ENCODE data around the gene NOP14.

NOP14 gene

DNA sequence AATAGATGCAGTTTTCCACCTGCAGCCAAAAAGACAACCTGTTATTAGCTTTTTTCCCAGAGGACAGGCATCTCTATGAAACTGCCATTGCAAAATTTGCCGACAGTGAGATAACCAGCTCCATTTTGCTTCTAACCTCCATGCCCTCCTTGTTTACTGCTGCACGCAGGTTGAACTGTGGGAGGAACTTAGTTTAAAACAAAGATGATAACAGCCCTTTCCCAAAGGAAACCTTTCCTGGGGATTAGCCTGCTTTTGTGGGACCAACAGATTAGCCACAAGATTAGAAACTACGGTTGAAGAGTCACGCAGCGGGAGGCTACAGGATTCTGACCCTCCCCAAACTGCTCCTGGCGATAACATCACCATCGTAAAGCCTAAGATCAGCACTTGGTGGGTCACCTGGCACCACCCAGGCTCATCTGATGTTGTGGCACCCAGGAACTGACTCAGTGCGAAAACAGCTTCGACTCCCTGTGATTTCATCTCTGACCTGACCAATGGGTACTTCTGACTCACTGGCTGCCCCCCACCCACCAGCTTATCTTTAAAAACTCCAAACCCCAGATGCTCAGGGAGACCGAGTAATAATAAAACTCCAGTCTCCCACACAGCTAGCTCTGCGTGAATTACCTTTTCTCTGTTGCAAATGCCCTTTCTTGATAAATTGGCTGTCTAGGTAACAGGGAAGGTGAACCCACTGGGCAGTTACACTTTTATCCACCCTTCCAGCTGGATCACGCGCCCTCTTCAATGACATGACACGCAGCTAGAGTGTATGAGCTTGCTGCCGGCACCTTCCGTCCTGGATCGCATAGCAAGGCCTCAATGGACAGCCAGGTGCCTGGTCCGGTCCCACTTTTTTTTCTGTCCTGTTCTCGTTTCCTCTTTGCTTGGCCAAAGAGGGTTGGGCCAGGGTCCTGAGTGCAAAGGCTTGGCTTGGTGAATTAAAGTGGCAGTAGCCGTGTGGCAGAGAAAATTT is 27.2 kb downstream of the NOP14 start:
- H3K4me3 ChIP-seq (ENCODE audit: low read length), result peak overlapping the region; percentile 84
- no peak for DNase-seq (ENCODE audit: low read depth)
- TF ChIP-seq, protein P1, sequence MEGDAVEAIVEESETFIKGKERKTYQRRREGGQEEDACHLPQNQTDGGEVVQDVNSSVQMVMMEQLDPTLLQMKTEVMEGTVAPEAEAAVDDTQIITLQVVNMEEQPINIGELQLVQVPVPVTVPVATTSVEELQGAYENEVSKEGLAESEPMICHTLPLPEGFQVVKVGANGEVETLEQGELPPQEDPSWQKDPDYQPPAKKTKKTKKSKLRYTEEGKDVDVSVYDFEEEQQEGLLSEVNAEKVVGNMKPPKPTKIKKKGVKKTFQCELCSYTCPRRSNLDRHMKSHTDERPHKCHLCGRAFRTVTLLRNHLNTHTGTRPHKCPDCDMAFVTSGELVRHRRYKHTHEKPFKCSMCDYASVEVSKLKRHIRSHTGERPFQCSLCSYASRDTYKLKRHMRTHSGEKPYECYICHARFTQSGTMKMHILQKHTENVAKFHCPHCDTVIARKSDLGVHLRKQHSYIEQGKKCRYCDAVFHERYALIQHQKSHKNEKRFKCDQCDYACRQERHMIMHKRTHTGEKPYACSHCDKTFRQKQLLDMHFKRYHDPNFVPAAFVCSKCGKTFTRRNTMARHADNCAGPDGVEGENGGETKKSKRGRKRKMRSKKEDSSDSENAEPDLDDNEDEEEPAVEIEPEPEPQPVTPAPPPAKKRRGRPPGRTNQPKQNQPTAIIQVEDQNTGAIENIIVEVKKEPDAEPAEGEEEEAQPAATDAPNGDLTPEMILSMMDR (conservative IDR thresholded peaks at IDR 0.05; ENCODE audit: low read length), result no peak

DNA sequence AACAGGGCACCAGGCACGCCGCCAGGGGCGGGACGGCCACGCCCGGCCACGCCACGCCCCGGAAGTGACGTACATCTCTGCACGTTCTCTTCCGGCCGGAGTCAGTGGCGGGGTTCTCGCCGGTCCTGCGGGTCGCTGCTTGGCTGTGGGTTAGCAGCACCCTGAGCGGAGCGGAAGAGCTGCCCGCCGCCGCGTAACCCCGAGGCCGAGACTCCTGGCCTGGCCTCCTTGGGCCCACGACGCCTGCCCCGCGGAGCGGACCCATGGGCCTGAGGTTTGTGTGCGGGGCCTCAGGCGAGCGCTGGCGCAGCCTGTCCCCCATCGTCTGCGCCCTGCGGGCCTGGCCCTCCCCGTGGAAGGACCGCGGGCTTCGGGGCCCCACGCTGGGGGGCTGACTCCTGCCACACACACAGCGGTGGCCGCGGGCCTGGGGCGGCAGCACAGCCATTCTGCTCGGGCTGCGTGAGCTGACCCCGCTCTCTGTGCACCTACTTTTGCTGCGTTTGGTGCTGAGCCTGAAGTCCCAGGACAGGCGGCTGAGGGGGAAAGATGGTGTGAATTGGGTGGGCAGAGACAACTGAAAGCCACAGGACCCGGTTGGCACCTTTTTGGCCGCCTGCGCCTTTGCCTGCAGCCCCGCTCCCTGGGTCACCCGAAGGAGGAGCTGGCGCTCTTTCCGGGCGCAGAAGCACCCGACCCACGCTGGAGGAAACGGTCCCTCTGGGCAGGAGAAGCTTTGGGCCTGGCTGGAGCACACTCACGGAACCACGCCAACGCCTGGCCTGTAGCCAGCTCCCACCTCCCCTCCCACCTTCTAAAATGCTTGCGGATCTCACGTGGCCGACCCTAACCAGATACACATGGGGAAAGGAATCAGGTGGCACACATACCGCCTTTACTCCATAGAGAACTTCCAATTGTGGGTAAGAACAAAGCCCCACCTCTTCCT is 28.1 kb downstream of the NOP14 start:
- peak overlapping the region; percentile 84 for H3K4me3 ChIP-seq (ENCODE audit: low read length)
- DNase-seq (ENCODE audit: low read depth), result peak; percentile 86
- TF ChIP-seq, protein P1 (conservative IDR thresholded peaks at IDR 0.05; ENCODE audit: low read length), result no peak

DNA sequence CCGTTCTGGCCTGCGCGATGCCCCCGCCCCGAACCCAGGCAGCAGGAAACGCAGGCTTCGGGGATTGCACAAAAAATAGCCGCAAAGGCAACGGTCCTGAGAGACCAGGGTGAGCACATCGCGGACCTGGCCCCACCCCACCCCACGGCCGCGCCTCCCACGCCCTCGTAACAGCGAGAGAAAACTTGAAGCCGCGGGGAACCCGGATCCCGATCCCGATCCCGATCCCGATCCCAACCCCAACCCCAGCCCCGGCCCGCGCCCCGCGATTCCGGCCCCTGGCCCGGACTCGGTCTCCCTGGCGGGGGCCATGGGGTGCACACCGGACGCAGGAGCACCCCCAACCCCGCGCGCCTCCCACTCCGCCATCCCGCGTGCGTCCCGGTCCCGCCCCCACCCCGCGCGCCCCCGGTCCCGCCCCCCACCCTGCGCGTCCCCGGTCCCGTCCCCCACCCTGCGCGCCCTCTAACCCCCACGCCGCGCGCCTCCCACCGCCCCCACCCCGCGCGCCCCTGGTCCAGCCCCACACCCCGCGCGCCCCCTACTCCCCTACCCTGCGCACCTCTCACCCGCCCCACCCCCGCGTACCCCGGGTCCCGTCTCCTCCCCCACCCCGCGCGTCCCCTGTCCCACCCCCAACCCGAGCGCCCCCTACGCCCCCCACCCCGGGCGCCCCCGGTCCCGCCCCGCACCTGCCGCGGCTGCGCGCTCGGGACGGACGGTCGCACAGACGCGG is 29.0 kb downstream of the NOP14 start:
- DNase-seq (ENCODE audit: low read depth), result peak; percentile 68
- H3K4me3 ChIP-seq (ENCODE audit: low read length), result peak overlapping the region; percentile 84
- TF ChIP-seq, protein P1 (conservative IDR thresholded peaks at IDR 0.05; ENCODE audit: low read length), result no peak

DNA sequence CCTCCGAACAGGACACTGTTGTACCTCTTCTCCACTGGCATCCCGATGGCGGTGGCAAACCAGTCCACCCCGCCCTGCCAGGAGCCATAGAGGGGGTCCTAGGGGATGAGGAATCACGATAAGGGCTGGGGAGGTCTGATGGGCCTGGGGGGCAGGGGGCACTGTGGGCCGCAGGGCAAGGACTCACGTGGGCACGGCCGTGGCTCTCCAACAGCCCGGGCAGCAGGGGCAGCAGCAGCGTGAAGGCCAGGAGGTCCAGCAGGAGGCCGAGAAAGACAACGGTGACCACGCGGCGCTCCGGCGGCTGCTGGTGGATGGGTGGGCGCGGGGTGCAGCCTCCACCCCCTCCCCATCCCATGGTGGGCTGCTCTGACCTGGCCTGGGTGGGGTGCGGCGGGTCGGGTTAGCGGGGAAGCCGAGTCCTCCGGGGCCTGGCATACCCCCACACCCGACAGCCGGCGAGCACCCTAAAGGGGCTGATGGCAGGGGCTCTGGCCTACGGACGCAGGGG is 29.6 kb downstream of the NOP14 start:
- TF ChIP-seq, protein P1 (conservative IDR thresholded peaks at IDR 0.05; ENCODE audit: low read length), result no peak
- no peak for DNase-seq (ENCODE audit: low read depth)
- H3K4me3 ChIP-seq (ENCODE audit: low read length), result peak overlapping the region; percentile 70

DNA sequence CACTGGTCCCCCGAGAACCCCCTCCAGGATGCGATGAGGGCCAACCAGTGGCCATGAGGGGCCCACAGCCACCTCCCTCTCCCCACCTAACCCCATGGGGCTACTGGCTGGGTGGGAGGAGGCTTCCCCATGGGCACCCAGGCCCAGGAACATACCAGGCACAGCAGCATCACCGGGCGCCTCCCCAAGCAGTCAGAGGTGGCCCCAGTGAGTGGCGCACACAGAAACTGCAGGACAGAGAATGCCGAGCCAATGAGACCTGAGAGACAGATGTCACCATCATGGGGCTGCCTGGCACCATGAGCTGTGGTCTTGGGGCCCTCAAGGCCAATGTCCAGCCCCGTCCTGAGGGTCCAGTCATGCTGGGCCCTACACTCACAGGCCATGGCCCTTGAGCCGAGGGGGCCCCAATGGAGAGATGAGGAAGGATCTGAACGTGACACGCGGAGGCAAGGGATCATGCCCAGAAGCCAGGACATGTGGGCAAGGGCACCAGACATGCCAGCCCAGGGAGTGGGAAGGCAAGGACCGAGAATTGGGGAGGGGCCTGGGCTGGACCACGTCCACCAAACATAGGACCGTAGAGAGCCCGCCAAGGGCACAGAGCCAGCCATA is 30.1 kb downstream of the NOP14 start:
- peak overlapping the region; percentile 70 for H3K4me3 ChIP-seq (ENCODE audit: low read length)
- TF ChIP-seq, protein P1 (conservative IDR thresholded peaks at IDR 0.05; ENCODE audit: low read length), result no peak
- DNase-seq (ENCODE audit: low read depth), result no peak

DNA sequence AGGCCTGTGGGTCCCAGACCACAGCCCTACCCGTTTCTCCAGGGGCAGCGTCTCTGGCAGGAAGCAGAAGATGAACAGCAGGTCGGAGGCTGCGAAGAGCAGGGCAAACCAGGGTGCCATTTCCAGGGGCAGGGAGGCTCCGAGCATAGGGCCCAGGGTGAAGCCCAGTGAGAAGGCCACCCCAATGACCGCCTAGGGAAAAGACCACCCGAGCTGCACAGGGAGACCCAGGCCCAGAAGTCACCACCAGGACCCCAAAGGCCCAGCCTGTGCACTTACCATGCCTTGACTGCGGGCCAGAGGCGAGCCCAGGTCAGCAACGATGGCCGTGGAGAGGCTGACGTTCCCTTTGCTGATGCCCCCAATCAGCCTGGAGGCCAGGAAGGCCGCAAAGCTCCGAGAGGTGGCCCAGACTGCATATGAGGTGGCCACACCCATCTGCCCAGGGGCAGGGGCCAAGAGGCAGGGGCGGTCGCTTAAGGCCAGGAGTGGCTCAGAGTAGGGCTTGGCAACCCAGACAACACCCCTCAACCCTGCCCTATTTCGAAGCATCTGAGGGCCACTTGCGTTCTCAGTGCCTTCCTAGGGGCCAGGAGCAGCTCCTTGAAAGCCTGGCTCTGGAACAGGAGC is 30.8 kb downstream of the NOP14 start:
- TF ChIP-seq, protein P1 (conservative IDR thresholded peaks at IDR 0.05; ENCODE audit: low read length), result no peak
- peak overlapping the region; percentile 70 for H3K4me3 ChIP-seq (ENCODE audit: low read length)
- no peak for DNase-seq (ENCODE audit: low read depth)

All from AG10803 (cell line).